ENCODE results near the gene G6PC1.

Gene G6PC1

DNA sequence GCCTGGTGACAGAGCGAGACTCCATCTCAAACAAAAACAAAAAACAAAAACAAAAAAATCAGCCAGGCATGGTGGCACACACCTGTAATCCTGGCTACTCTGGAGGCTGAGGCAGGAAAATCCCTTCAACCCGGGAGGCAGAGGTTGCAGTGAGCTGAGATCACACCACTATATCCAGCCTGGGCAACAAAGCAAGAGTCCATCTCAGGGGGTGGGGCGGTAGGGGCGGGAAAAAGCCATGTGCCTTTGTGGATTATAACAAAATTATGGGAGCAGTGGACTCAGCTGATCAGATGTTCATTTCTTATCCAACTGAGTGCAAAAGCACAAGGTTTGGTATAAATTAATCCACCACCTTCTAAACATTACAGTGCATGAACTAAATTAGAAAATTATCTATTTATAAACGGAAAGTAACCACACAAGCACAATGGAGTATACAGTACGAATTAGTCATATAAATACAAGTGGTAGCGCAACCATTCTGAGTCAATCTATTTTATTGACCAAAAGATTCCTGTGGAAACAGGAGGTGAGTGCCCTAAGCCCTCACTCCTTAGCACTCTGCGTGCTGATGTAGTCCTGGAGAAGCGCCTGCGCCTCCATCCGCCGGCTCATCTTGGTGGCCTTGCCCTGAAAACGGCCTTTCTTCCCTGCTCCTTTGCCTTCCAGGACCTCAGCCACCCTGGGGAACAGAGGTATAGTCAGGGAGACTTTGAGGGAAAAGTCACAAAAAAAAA, 49.6 kb downstream of the G6PC1 start:
- no peak for DNase-seq

Measured in NCI-H146 (cell line).